SK-N-DZ (cell line): Measurements from ENCODE around the gene E4F1.
"Not testable (repeated sequence)": the region's sequence is repeated elsewhere in the genome, so short reads cannot be mapped to it uniquely, and the experiment has no call there.

Source experiments
- DNase-seq: peaks from one replicate; pipeline ENCODE4 v3.0.0-alpha.2; 2015; ENCODE audit warnings: low spot score

The E4F1 gene

DNA sequence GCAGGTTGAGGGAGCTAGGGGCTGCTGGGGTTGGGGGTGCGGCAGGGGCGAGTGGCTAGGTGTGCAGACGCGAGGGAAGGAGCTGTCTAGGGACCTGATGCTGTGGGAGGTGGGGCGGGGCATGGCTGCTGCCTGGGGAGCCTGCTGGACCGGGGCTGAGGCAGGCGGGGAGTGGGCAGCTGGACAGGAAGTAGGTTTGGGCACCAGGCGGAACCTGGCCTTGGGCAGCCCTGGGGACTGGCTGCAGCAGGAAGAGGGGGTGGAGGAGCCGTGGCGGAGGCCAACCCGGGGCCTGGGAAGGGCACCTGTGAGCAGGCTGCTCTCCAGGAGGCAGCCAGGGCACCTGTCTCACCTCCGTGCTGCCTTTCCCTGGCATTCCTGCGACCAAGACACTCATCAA, 7.0 kb downstream of the E4F1 start:
- DNase-seq = no peak

DNA sequence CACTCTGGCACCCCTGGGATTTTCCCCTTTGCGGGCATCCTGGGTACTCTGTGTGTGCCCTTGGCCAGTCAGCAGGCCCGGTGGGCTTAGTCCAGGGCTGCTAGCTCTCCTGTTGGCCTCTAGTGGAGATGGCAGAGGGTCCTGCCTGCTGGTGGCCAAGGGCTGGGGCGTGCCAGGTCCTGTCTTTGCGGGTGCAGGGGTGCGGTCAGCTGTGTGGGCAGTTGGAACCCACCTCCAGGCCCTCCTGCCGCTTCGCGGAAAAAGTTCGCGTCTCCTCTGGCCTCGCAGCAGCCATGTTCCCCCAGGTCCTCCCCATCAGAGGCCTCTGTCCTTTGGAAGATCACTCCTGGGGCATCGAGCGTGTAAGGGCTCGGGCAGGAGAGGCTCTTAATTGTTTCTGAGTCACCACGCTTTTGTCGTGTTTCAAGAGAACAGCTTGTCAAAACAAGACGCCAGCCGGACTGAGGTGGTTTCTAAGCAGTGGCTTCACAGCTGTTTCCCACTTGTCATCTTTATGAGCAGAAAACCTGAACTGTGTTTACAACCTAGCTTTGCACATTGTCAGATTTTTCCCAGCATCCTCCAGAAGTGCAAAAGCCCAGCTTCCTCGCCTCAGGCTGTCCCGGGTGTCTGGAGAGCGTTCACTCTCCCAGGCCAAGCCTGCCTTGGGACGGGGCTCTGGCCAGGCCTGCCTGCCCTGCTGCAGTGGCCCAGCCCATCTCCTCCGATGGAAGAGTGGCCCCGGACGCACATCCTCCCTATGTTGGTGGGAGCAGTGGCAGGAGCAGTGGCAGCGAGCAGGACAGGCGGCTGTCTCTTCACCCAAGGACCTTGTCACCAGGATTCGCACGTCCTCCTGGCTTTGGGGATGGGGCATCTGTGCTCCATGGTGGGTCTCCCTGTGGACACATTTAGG, 7.9 kb downstream of the E4F1 start:
- DNase-seq = no peak

DNA sequence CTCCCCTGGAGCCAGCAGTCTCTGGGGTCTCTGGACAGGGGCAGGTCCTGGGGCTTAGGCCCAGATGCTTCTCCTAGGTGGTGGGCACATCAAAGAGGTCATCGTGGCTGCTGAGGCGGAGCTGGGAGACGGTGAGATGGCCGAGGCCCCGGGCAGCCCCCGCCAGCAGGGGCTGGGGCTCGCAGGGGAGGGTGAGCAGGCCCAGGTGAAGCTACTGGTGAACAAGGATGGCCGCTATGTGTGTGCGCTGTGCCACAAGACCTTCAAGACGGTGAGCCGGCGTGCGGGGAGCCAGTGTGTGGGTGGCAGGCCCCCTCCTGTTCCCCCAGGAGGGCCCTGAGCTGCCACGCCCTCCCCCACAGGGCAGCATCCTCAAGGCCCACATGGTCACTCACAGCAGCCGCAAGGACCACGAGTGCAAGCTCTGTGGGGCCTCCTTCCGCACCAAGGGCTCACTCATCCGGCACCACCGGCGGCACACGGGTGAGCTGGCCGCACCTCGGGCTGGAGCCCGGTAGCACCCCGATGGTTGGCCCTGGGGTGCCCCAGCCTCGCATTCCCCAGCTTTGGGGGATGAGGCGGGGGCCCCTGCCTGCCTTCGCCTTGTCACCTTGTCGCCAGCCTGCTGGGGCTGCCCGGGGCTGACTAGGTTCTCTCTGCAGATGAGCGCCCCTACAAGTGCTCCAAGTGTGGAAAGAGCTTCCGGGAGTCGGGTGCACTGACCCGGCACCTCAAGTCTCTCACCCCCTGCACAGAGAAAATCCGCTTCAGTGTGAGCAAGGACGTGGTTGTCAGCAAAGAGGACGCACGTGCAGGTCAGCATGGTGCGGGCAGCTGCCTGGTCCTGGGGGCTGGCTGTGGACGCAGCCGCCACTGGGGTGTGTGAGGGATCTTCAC, 9.0 kb downstream of the E4F1 start:
- no peak for DNase-seq

DNA sequence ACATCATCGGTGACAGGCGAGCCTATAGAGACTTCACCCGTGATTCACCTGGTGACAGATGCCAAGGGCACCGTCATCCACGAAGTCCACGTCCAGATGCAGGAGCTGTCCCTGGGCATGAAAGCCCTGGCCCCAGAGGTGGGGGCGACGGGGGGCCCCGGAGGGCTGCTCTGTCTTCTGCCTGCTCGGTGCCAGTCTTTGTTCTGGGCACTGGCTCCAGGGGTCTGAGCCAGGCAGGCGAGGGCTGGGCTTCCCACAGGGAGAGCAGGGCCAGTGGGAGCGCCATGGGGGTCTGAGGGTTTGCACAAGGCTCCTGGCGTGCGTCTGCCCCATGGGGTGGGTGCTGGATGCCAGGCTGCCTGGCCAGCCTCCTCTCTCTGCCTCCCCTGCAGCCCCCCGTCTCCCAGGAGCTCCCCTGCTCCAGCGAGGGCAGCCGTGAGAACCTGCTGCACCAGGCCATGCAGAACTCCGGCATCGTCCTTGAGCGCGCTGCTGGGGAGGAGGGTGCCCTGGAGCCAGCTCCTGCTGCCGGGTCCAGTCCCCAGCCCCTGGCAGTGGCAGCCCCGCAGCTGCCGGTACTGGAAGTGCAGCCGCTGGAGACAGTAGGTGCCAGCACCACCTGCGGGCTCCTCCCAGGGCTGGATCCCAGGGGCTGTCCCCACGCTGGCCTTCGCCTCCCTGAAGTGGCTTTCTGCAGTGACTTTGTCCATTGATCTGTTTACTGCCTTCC, 9.8 kb downstream of the E4F1 start:
- no peak for DNase-seq

DNA sequence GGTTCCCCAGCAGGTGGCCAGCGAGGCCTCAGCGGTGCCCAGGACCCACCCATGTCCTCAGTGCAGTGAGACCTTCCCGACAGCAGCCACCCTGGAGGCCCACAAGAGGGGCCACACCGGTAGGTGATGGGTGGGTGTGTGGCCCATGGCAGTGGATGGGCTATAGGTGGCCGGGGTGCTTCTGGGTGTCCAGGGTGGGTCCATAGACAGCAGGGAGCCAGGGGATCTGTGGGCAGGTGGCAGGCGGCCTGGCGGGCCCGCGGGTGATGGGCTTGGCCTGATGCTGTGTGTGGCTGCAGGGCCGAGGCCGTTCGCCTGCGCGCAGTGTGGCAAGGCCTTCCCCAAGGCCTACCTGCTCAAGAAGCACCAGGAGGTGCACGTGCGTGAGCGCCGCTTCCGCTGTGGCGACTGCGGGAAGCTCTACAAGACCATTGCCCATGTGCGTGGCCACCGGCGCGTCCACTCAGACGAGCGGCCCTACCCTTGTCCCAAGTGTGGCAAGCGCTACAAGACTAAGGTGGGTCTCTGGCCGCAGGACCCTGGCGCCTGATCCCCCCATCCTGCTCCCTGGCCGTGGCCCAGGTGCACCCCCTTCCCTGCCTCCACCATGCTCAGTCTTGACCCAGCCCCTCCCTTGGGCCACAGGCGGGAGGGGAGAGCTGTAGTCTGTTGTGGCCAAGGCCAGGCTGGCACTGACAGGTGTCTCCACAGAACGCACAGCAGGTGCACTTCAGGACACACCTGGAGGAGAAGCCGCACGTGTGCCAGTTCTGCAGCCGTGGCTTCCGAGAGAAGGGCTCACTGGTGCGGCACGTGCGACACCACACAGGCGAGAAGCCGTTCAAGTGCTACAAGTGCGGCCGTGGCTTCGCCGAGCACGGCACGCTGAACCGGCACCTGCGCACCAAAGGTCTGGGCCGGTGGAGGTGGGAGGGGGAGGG, 10.8 kb downstream of the E4F1 start:
- no peak for DNase-seq

DNA sequence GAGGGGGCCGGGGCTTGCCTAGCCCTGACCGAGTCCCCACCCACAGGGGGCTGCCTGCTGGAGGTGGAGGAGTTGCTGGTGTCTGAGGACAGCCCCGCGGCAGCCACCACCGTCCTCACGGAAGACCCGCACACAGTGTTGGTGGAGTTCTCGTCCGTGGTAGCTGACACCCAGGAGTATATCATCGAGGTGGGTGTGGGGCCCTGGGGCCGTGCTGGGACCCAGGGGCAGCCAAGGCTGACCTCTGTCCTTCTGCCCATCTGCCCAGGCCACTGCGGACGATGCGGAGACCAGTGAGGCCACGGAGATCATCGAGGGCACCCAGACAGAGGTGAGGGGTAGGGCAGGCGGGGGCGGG, 11.4 kb downstream of the E4F1 start:
- DNase-seq = no peak

DNA sequence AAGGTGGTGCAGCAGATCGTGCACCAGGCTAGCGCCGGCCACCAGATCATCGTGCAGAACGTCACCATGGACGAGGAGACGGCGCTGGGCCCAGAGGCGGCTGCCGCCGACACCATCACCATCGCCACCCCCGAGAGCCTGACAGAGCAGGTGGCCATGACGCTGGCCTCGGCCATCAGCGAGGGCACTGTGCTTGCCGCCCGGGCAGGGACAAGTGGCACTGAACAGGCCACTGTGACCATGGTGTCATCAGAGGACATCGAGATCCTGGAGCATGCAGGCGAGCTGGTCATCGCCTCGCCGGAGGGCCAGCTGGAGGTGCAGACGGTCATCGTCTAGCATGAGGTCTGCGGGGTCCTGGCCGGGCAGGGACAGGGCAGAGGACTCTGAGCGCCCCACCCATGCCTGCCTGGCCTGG, 11.9 kb downstream of the E4F1 start:
- DNase-seq = no peak

DNA sequence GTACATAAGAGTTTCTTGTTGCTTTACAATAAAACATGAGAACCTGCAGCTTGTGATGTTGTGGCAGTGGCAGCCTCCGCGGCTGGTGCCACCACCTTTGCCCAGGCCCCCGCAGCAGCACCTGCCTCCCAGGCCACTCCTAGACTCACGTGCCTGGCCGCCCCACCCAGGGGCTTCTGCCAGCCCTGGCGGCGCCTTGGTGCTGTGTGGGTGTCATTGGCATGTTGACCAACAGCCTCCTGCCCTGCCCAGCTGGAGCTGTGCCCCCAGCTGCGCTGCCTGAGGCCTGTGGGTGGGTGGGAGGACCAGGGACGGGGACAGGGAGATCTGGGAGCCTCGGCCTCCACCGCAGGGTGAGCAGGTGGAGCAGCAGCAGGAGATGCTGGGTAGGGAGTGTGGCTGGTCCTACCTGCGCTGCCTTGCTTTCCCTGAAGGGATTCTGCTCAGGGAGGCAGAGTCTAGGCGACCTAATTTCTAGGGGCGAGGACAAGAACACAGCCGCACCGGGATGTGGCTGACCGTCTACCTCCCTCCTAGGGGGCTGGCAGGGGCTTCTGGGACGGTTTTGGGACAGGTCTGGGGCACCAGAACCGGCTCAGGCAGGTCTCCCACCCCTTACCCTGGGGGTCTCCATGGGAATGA, 12.4 kb downstream of the E4F1 start:
- DNase-seq = no peak

DNA sequence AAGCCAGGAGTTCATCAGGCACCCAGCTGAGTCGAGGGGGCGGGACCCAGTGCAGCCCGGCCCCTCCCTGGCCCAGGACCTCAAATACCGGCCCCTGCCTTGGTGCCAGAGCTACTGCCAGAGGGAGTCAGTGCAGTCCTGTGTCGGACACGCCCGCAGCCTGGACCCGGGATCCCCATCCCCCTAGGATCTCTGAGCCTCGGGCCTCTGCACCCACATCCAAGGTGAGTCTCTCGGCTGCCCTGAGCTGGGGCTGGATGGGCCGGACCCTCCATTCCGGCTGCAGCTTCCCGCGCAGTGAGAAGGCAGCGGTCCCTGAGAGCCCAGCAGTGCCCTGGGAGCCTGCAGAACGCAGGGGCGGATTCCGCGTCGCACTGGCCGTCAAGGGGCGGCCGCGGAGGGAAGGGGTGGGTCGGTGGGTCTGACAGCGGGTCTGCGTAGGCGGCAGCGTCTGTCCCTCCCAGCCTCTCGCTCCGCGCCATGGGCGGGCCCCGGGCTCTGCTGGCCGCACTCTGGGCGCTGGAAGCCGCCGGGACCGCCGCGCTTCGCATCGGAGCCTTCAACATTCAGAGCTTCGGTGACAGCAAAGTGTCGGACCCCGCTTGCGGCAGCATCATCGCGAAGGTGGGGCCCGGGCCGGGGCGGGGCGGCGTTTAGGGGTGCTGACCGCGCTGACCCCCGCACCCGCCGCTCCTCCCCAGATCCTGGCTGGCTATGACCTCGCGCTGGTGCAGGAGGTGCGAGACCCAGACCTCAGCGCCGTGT, 13.1 kb downstream of the E4F1 start, which contains the start of gene DNASE1L2:
Gene DNASE1L2 (plus strand): TSS at position 108 of the 765 bp plus-strand sequence. CDS start 373 bp downstream, at position 481.
- no peak for DNase-seq

DNA sequence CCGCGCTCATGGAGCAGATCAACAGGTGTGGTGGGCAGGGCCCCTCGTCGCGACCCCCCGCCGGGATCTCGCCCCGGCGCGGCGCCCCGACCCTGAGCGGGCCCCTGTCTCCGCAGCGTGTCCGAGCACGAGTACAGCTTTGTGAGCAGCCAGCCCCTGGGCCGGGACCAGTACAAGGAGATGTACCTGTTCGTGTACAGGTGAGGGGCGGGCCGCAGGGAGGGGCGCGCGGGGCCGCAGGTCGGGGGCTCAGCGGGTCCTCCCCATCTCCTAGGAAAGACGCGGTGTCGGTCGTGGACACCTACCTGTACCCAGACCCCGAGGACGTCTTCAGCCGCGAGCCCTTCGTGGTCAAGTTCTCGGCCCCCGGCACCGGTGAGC, 13.7 kb downstream of the E4F1 start:
- DNase-seq = no peak

DNA sequence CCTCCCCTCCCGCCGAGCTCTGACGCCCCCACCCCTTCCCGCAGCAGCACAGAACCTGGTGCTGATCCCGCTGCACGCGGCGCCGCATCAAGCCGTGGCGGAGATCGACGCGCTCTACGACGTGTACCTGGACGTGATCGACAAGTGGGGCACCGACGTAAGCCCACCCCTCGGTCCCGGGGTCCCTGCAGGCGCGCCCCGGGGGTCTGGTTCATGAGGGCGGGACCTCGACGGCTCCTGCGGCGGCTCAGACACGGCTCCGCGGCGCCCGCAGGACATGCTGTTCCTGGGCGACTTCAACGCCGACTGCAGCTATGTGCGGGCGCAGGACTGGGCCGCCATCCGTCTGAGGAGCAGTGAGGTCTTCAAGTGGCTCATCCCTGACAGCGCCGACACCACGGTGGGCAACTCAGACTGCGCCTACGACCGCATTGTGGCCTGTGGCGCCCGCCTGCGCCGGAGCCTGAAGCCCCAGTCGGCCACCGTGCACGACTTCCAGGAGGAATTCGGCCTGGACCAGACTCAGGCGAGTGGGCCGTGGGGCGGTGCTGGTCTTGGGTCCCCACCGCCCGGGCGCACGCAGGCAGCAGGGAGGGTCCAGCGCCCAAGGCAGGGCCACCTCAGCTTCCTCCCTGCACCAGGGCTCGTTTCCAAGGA, 14.2 kb downstream of the E4F1 start:
- DNase-seq = no peak

DNA sequence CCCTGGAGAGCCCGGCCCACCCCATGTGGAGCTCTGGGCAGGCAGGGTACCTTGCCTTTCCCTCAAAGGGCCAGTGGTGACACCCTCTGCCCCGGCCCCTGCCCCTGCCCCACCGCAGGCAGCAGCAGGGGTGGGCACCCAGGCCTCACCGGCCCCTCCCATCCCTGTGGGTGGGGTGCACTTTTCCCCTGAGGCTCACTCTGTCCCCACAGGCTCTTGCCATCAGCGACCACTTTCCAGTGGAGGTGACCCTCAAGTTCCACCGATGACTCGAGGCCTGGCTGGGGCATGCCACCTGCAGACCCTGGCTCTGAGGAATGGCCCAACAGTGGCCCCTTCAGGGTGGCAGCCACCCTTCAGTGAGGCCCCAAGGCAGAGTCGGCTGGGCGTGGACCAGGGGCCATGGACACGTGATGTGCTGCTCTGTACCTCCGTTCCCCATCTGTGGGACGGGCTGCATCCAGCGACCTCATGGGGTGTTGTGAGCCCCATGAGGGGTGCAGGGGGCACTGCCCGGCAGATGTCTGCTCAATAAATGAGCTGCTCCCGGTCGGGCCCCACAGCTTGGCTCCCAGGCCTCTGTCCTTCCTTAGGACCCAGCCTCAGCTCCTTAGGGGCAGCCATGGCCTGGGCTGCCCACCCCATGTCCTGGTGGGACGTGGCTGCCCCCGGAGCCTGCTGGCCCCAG, 14.9 kb downstream of the E4F1 start:
- DNase-seq = no peak

DNA sequence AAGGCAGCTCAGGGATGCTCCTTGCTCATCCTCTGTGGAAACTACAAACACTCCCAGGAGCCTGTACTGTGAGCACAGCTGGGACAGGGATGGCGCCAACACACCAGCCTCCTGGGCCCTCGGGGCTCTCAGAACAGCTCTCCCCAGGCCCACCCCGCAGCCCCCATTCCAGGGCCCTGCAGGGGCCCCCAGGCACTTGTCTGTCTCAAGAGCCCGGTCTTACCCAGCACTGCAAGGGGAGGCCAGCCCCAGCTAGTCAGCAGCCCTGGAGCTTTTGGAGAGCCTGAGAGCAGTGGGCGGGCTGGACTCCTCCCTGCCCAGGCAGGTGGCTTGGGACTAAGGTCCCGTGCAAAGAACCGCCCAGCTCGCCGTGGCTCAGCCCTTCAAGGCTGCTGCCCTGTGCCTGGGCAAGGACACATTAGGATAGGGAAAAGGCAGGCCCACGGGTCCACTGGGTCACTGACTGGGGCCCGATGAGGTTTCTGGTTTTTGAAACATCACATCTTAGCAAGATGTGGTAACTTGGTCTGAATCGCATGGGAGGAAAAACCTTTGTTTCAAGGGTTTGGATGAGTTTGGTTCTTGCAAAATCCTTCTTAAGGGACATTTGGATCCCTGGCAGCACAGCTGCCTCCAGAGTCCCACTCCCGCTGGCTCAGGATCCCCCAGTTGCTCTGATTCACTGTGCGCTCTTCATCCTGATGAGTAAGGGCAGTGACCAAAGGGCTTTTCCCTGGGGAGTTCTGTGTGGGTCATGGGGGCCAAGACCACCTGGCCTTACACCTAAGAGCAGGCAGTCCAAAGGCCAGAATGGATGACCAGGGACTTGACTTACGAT, 15.7 kb downstream of the E4F1 start:
- no peak for DNase-seq

DNA sequence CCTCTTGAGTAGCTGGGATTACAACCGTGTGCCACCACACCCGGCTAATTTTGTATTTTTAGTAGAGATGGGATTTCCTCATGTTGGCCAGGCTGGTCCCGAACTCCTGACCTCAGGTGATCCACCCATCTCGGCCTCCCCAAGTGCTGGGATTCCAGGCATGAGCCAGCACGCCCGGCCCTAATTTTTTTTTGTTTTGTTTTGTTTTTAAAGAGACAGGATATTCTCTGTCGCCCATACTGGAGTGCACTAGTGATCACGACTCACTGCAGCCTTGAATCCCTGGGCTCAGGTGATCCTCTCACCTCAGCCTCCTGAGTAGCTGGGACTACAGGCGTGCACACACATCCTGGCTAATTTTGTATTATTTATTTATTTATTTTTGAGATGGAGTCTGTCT, 16.9 kb downstream of the E4F1 start:
- not testable (repeated sequence) for DNase-seq

DNA sequence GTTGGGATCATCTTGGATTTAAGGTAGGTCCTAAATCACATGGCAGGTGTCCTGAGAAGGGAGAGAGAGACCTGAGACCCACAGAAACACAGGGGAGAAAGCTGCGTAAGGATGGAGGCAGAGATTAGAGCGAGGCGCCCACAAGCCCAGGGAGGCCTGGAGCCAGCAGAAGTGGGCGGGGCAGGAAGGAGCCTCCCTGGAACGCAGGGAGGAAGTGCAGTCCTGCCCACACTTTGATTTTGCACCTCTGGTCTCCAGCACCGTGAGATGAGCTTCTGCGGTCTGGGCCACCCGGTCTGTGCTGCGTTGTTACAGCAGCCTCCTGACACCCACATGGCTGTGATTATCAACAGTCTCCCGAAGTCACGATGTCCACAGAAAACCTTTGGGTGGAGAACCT, 19.2 kb downstream of the E4F1 start:
- DNase-seq = no peak

DNA sequence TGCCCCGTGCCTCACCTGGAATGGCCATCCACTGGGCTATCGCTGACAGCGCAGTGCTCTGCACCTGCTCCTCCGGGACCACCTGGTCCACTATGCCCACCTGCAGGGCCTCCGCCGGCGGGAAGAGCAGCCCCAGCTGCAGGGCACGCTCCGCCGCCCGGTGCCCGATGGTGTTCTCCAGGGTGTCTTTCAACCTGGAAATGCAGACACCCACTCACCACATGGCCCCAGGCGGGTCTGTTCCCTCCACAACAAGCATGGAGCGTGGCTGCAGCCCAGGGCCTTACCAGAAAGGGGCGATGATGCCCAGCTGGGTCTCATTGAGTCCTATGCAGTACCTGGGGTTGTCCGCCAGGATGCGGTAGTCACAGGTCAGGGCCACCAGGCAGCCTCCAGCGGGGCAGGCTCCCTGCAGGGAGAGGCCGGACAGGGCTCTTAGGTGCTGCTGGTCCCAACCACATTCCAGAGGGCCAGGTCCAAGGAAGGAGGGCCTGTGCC, 19.7 kb downstream of the E4F1 start:
- no peak for DNase-seq

DNA sequence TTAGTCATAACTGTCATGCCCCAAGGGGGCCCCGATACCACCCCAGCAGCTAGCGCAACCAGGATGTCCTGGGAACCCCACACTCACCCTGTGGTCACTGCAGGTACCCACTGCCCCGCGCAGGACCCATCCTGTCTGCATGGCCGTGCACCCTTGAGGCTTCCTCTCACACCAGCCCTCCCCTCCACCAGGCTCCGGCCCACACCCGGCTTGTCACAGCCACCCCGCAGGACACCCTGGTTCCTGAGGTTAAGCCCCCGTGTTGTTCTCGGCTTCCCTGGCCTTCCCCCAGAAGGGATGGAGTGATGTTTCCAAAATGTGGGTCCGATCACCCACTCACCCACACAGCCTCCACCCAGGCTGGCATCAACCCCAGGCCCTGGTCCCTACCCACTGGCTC, 20.4 kb downstream of the E4F1 start:
- DNase-seq = no peak
